ENCODE data around the gene ZBTB16.

Gene ZBTB16

GRCh38 chr11:114172871-114173444 lies 113.4 kb downstream of the ZBTB16 start:
- no peaks in the 10 kb centered on the region for H3K36me3 ChIP-seq (replicated peaks; ENCODE audit: insufficient read depth, low read length)
- H2AFZ ChIP-seq (ENCODE audit: low read length), result peak overlapping the region; percentile 74
- no peaks in the 10 kb centered on the region for H4K20me1 ChIP-seq (ENCODE audit: insufficient read depth, low read length)
- no peaks in the 10 kb centered on the region for H3K9me2 ChIP-seq (replicated peaks; ENCODE audit: insufficient read depth, low read length)
- H3K79me2 ChIP-seq (ENCODE audit: low read length), result no peaks in the 10 kb centered on the region
- no peaks in the 10 kb centered on the region for H3K9me3 ChIP-seq (replicated peaks; ENCODE audit: insufficient read depth, low read length)
- H3K27me3 ChIP-seq (replicated peaks; ENCODE audit: insufficient read depth, low read length), result no peaks in the 10 kb centered on the region
- peak overlapping the region; percentile 76 for H3K4me2 ChIP-seq (ENCODE audit: low read depth, low read length)
- peak; percentile 73 for DNase-seq
- H3K4me1 ChIP-seq (ENCODE audit: low read length), result peaks cover 41% of the 10 kb centered on the region
- no peak for TF ChIP-seq EZH2phosphoT487 (IDR thresholded peaks at IDR 0.05; ENCODE audit: low read length)
- no peak for TF ChIP-seq CTCF (IDR thresholded peaks at IDR 0.05; ENCODE audit: low read length)
- TF ChIP-seq EZH2 (optimal IDR thresholded peaks at IDR 0.05; ENCODE audit: low read depth, low read length), result no peak
- H3K4me3 ChIP-seq (ENCODE audit: low read length), result peak overlapping the region; percentile 41
- H3K9ac ChIP-seq (ENCODE audit: low read length), result peak overlapping the region; percentile 15; the same call in 1 of the 2 replicates
- H3K27ac ChIP-seq (ENCODE audit: low read length), result peak overlapping the region; percentile 77
- peaks cover 23% of the 10 kb centered on the region for H3F3A ChIP-seq (ENCODE audit: insufficient read depth, low read length)

GRCh38 chr11:114173843-114174242 lies 114.3 kb downstream of the ZBTB16 start:
- Histone ChIP-seq H2AFZ (ENCODE audit: low read length) (no peak overlapping the region), H3K27ac (ENCODE audit: low read length) (peak overlapping the region; percentile 77; the same call in 1 of the 2 replicates), H3K4me1 (ENCODE audit: low read length) (peaks cover 32% of the 10 kb centered on the region), H3K4me3 (ENCODE audit: low read length) (no peak overlapping the region), H3K36me3 (replicated peaks; ENCODE audit: insufficient read depth, low read length) (no peaks in the 10 kb centered on the region), H3K9me2 (replicated peaks; ENCODE audit: insufficient read depth, low read length) (no peaks in the 10 kb centered on the region), H3K79me2 (ENCODE audit: low read length) (no peaks in the 10 kb centered on the region), H3K4me2 (ENCODE audit: low read depth, low read length) (no peak overlapping the region), H4K20me1 (ENCODE audit: insufficient read depth, low read length) (no peaks in the 10 kb centered on the region), H3K9me3 (replicated peaks; ENCODE audit: insufficient read depth, low read length) (no peaks in the 10 kb centered on the region), H3F3A (ENCODE audit: insufficient read depth, low read length) (peaks cover 19% of the 10 kb centered on the region), H3K9ac (ENCODE audit: low read length) (no peak overlapping the region), H3K27me3 (replicated peaks; ENCODE audit: insufficient read depth, low read length) (no peaks in the 10 kb centered on the region)
- TF ChIP-seq CTCF (IDR thresholded peaks at IDR 0.05; ENCODE audit: low read length) (no peak), EZH2phosphoT487 (IDR thresholded peaks at IDR 0.05; ENCODE audit: low read length) (no peak), EZH2 (optimal IDR thresholded peaks at IDR 0.05; ENCODE audit: low read depth, low read length) (no peak)
- no peak for DNase-seq

GRCh38 chr11:114174712-114175495 lies 115.4 kb downstream of the ZBTB16 start:
- no peaks in the 10 kb centered on the region for H3K9me3 ChIP-seq (replicated peaks; ENCODE audit: insufficient read depth, low read length)
- peaks cover 19% of the 10 kb centered on the region for H3F3A ChIP-seq (ENCODE audit: insufficient read depth, low read length)
- no peak overlapping the region for H3K4me2 ChIP-seq (ENCODE audit: low read depth, low read length)
- TF ChIP-seq EZH2 (optimal IDR thresholded peaks at IDR 0.05; ENCODE audit: low read depth, low read length), result no peak
- no peak for TF ChIP-seq CTCF (IDR thresholded peaks at IDR 0.05; ENCODE audit: low read length)
- no peak for TF ChIP-seq EZH2phosphoT487 (IDR thresholded peaks at IDR 0.05; ENCODE audit: low read length)
- peaks cover 26% of the 10 kb centered on the region for H3K4me1 ChIP-seq (ENCODE audit: low read length)
- no peak overlapping the region for H3K9ac ChIP-seq (ENCODE audit: low read length)
- H3K79me2 ChIP-seq (ENCODE audit: low read length), result no peaks in the 10 kb centered on the region
- H2AFZ ChIP-seq (ENCODE audit: low read length), result no peak overlapping the region
- H3K4me3 ChIP-seq (ENCODE audit: low read length), result no peak overlapping the region
- H3K36me3 ChIP-seq (replicated peaks; ENCODE audit: insufficient read depth, low read length), result no peaks in the 10 kb centered on the region
- no peaks in the 10 kb centered on the region for H3K9me2 ChIP-seq (replicated peaks; ENCODE audit: insufficient read depth, low read length)
- no peaks in the 10 kb centered on the region for H4K20me1 ChIP-seq (ENCODE audit: insufficient read depth, low read length)
- H3K27me3 ChIP-seq (replicated peaks; ENCODE audit: insufficient read depth, low read length), result no peaks in the 10 kb centered on the region
- DNase-seq, result no peak
- H3K27ac ChIP-seq (ENCODE audit: low read length), result no peak overlapping the region

All from MM.1S (cell line).